ENCODE results near the gene USP44.

- TF ChIP-seq POLR2AphosphoS5 (IDR thresholded peaks at IDR 0.05), result no peak
- TF ChIP-seq CTCF (IDR thresholded peaks at IDR 0.05; ENCODE audit: poor library complexity, severe bottlenecking), result no peak
- no peak for TF ChIP-seq TAF1 (IDR thresholded peaks at IDR 0.05; ENCODE audit: low read depth)
- no peak for TF ChIP-seq EP300 (conservative IDR thresholded peaks at IDR 0.05; ENCODE audit: poor library complexity, severe bottlenecking)
- no peak for TF ChIP-seq RAD21 (conservative IDR thresholded peaks at IDR 0.05)
- TF ChIP-seq EZH2 (IDR thresholded peaks at IDR 0.05; ENCODE audit: borderline replicate concordance, insufficient read depth, low read length, poor library complexity, severe bottlenecking), result no peak
Observed at GRCh38 chr12:95481888-95482287, 69.4 kb downstream of the USP44 start.

Measured in neural cell (in vitro differentiated cells).